Muscle layer of duodenum (tissue), 2 donors: ENCODE data around the gene WDR7.

Source experiments
- H3K27ac ChIP-seq: one replicate; pipeline ENCODE4 v1.7.0; 2013; ENCODE audit warnings: mild to moderate bottlenecking, low read length
- H3K27me3 ChIP-seq: one replicate; pipeline ENCODE4 v1.7.0; 2013; ENCODE audit warnings: low read depth, mild to moderate bottlenecking, control low read depth, low read length
- H3K36me3 ChIP-seq, 2 donors: one replicate each; pipeline ENCODE4 v1.7.0; 2013; ENCODE audit warnings: low read length in 2 of 2, control low read depth in 1 of 2, mild to moderate bottlenecking in 1 of 2; ENCODE audit not compliant: insufficient read depth in 2 of 2, control insufficient read depth in 1 of 2
- H3K4me1 ChIP-seq, 2 donors: one replicate each; pipeline ENCODE4 v1.7.0; 2013; ENCODE audit warnings: low read length in 2 of 2, mild to moderate bottlenecking in 2 of 2, control low read depth in 1 of 2, moderate library complexity in 1 of 2; ENCODE audit not compliant: insufficient read depth in 2 of 2, control insufficient read depth in 1 of 2
- H3K4me3 ChIP-seq, 2 donors: one replicate each; pipeline ENCODE4 v1.7.0; 2013; ENCODE audit warnings: low read length in 2 of 2, low read depth in 1 of 2, mild to moderate bottlenecking in 1 of 2
- H3K9me3 ChIP-seq, 2 donors: one replicate each; pipeline ENCODE4 v1.7.0; 2013; ENCODE audit warnings: low read length in 2 of 2, control low read depth in 1 of 2, mild to moderate bottlenecking in 1 of 2; ENCODE audit not compliant: control insufficient read depth in 1 of 2
- donor health status: healthy.

Gene WDR7

DNA sequence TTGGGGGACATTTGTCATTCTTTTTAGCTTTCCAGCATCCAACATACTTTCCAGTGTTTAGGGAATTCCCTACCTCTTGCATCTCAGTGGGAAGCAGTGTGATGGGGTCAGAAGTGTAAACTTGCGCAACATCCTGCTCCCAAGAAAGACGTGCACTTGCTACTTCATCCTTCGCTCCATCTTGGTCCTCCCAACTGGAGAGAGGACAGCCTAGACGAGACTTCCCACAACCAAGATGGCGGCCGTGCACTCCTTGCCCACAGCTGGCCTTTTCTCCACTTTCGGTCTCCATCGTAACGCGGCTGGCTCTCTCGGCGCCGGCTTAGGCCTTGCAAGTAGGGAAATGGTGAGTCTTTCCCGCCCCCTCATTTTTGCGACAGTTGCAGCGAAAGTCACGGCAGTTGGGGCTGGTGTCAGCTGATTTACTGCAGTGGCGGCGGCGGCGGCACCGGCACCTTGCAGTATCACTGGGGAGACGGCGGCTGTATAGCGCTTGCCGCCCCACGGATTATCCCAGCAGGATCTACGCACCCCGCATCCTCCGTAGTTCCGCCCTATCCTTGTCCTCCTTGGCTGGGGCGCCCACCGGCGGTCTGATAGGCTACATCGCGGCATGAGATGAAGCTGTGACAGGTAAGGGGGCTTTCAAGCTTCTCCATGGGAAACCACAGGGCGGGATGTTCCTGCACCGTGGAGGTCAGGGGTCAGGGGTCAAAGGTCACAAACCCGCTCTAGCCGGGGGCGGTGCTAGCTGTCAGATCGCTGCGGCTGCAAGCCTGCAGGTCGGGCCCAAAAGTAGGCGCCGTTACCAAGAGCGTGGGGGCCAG, at the start of gene WDR7:
TSS of gene WDR7 (plus strand) at position 416 of the 827 bp plus-strand sequence. CDS start 21,157 bp downstream, outside the sequence.
- Histone ChIP-seq H3K27me3 (no peaks in the 10 kb centered on the region), H3K27ac (peak within 1 kb of the TSS; percentile 56), H3K4me3 (peak within 1 kb of the TSS; percentile 77 to 94), H3K4me1 (peaks cover 8 to 14% of the 10 kb centered on the region in 2 donors), H3K9me3 (no peaks in the 10 kb centered on the region), H3K36me3 (no peaks in the 10 kb centered on the region)

DNA sequence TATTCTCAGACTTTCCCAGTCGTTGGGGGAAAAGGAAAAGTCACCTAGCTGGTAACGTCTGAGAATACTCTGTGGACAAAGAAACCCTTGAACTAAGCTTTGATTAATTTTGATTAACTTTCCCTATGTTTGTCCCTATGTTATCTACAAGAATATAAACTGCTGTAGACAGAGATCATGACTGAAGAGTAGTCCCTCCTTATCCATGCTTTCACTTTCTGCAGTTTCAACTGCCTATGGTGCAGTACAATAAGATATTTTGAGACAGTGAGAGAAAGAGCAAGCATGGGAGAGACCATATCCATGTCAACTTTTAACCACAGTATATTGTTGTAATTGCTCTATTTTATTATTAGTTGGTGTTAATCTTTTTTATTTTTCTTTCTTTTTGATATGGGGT, 44.5 kb upstream of the WDR7 start:
- Histone ChIP-seq H3K4me3 (no peak overlapping the region), H3K4me1 (no peaks in the 10 kb centered on the region), H3K36me3 (peaks cover 20 to 35% of the 10 kb centered on the region in 2 donors), H3K27ac (no peak overlapping the region), H3K9me3 (no peaks in the 10 kb centered on the region), H3K27me3 (no peaks in the 10 kb centered on the region)

DNA sequence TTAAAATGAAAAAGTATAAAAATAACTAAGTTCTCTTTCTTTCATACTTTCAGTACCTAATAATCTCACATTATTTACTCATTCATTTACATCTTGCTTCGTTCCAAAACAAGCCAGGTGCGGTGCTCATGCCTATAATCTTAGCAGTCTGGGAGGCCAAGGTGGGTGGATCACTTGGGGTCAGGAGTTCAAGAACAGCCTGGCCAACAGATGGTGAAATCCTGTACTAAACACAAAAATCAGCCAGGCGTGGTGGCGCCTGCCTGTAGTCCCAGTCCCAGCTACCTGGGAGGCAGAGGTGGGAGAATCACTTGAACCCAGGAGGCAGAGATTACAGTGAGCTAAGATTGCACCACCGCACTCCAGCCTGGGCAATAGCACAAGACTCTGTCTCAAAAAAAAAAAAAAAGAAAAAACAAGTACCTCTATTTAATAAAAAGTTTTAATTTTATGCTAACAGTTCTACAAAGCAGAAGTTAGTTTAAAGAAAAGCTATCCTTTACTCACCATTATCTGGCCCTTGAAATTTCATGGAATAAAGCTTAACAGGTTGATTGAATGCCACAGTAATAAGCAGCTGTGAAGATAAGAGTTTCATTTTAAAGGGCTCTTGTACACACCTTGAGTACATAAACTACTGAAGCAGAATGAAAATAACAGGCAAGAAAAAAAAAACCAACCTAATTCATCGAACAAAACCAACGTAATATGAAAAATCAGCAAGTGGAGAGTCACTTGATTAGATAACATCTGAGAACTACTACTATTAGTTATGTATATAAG, 35.2 kb upstream of the WDR7 start:
- H3K4me1 ChIP-seq = no peaks in the 10 kb centered on the region
- H3K27me3 ChIP-seq = no peaks in the 10 kb centered on the region
- H3K4me3 ChIP-seq = no peak overlapping the region
- no peak overlapping the region for H3K27ac ChIP-seq
- no peaks in the 10 kb centered on the region for H3K9me3 ChIP-seq
- H3K36me3 ChIP-seq = peaks cover 35 to 36% of the 10 kb centered on the region in 2 donors

DNA sequence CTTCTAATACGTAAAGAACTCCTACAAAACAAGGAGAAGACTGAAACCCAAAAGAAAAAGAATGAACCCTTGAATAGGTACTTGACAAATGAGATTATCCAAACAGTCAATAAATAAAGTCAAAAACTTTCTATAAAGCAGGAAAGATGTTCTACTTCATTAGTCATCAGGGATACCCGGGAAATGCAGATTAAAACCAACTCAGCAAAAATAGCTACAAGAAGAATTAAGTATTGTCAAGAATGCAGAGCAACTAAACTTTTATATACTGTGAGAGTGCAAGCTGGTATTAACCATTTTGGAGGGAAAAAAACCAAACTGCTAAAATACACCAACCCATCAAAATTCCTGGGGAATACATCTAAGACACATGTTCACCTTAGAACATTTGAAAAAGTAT, 23.2 kb upstream of the WDR7 start:
- Histone ChIP-seq H3K27ac (no peak overlapping the region), H3K4me3 (no peak overlapping the region), H3K27me3 (no peaks in the 10 kb centered on the region), H3K9me3 (no peaks in the 10 kb centered on the region), H3K36me3 (peaks cover 0 to under 1% of the 10 kb centered on the region in 2 donors), H3K4me1 (peaks cover 3 to 23% of the 10 kb centered on the region in 2 donors)

DNA sequence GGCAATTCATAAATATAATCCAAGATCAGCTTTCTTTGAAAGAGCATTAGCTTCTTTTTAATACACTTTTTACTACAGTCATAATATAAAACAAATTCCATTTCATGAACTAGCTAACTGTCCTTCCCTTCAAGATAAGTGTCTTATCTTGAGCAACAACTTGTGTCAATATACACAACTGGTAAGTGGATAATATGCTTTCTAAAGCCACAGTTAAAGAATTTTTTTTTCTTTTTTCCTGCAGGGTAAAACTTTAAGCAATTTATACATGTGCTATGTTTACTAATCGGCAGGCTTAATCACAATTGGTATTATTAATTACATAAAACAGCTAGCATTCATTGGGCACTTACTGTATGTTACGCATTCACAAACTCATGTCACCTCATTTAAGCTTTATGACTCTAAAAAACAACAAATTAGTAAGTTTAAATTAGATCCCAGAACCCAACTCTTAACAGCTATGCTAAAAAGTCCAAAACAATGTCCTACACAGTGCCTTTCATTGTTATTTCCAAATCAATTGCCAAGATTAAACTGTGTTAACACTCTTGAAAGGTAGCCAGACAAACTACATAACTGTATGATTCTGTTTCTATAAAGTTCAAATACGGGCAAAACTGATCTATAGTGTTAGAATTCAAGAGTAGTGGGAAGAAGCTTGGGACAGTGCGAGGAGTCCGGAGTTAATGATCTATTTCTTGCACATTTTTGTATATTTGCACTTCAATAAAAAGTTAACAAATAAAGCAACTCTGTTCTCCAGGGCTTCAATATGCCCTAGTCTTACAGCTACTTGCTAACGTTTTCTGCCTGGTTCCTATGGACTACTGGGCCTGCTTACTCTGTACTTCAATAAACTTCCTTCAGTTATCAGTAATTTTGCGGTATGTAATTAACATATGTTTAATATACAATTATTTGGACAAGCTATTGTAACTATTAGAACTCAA, 18.8 kb upstream of the WDR7 start:
- peaks cover 7 to 35% of the 10 kb centered on the region in 2 donors for H3K4me1 ChIP-seq
- H3K4me3 ChIP-seq = no peak overlapping the region
- no peaks in the 10 kb centered on the region for H3K27me3 ChIP-seq
- H3K9me3 ChIP-seq = no peaks in the 10 kb centered on the region
- H3K36me3 ChIP-seq = no peaks in the 10 kb centered on the region
- no peak overlapping the region for H3K27ac ChIP-seq

DNA sequence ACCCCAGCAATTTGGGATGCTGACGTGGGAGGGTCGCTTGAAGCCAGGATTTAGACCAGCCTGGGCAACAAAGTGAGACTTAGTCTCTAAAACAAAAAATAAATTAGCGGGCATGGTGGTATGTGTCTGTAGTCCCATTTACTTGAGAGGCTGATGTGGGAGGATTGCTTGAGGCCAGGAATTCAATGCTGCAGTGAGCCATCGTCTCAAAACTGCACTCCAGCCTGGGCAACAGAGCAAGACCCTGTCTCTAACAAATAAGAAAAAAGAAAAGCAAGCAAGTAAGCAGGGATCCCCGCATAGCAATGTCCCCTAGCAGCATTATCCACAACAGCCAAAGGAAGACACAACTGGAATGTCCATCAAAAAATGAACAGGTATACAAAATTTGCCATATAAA, 16.2 kb upstream of the WDR7 start:
- Histone ChIP-seq H3K4me3 (no peak overlapping the region), H3K27ac (no peak overlapping the region), H3K4me1 (peaks cover 7 to 33% of the 10 kb centered on the region in 2 donors), H3K36me3 (peaks cover 0 to 5% of the 10 kb centered on the region in 2 donors), H3K9me3 (no peaks in the 10 kb centered on the region), H3K27me3 (no peaks in the 10 kb centered on the region)

DNA sequence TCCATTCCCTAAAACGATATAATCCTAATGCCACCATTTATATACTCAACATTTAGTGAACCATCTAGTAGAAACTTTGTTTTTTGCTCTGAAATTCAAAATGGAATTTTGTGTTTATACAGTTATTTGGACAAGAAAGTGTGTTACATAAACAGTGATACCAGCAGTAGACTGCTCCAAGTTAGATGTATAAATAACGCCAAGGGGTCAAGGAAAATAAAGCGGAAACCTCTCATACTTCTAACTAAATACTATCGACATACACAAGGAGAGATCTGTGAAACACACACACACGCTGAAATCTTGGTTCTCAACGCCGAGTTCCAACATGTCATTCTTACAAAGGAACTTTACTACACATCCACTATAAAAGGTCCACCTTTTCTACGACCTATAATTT, 14.0 kb upstream of the WDR7 start:
- peak overlapping the region; percentile 91 to 99 for H3K4me3 ChIP-seq
- H3K4me1 ChIP-seq = peaks cover 5 to 18% of the 10 kb centered on the region in 2 donors
- peaks cover 0 to 5% of the 10 kb centered on the region in 2 donors for H3K36me3 ChIP-seq
- peak overlapping the region; percentile 98 for H3K27ac ChIP-seq
- H3K9me3 ChIP-seq = no peaks in the 10 kb centered on the region
- no peaks in the 10 kb centered on the region for H3K27me3 ChIP-seq

DNA sequence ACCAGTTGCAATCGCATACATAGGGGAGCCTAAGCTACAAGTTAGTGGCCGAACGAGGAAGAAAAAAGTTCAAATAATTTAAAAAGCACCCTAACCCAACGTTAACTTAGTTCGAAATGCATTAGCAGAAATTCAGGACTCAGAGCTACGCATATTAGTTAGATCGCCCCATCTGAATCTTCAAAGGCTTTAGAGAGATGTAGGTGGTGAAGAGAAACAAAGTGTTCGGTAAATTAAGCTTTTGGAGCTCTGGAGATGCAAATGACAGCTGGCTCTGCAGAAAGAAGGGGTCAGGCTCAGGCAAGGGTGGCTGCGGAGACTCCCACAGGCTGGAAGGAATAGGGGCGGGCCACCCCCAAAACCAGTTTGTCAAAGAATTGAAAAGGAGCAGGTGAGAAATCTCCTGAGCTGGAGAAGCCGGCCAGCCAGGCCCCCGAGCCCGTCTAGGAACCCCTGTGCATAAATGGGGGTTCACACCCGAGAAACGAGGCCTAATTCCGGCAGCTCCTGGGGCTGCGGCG, 13.4 kb upstream of the WDR7 start:
- Histone ChIP-seq H3K9me3 (no peaks in the 10 kb centered on the region), H3K27ac (peak overlapping the region; percentile 98), H3K4me1 (peaks cover 4 to 12% of the 10 kb centered on the region in 2 donors), H3K36me3 (peaks cover 0 to 5% of the 10 kb centered on the region in 2 donors), H3K4me3 (peak overlapping the region; percentile 91 to 99), H3K27me3 (no peaks in the 10 kb centered on the region)

DNA sequence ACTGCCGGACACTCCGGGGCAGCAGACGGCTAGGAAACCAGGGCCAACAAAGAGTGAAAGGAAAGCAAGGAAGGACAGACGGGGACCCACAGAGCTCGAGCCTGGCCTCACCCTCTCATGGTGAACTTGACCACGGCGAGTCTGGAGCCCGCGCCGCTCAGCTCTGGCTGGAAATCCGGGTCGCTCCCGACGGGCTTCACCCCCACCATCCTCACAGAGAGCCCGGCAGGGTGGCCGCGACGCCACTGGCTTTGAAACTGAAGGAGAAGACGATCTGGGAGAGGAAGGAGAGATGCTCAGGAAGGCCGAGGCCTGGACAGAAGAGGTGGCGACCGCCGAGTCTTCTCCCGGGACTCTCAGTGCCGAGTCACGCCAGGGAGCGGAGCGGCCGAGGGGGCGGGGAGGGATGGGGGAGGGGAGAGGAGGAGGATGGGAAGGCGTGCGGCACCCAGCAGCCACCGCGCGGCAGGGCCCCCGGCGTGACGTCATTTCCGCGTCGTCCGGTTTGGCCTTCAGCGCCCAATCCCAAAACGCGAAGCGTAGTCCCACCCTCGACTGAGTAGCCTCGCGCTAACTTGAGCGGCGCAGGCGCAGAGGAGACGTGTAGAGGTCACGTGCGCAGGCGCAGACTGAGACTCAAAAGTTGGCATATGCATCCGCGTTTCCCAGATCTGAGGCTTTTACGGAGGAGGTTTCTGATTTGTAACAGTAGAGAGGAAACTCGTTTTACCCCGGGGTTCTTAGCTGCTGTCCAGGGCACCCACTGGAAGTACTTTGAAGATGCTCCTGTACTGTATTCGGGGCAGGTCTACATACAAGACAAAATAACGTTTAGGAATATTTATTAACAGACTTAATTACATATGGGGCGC, 12.7 kb upstream of the WDR7 start, which contains the start of gene TXNL1:
TSS of gene TXNL1 (minus strand) at position 361 of the 872 bp plus-strand sequence. CDS start at position 209, 152 bp downstream.
- no peaks in the 10 kb centered on the region for H3K9me3 ChIP-seq
- peak within 1 kb of the TSS; percentile 98 for H3K27ac ChIP-seq
- no peaks in the 10 kb centered on the region for H3K27me3 ChIP-seq
- H3K4me3 ChIP-seq = peak within 1 kb of the TSS; percentile 91 to 99
- peaks cover 4 to 12% of the 10 kb centered on the region in 2 donors for H3K4me1 ChIP-seq
- H3K36me3 ChIP-seq = peaks cover 0 to 5% of the 10 kb centered on the region in 2 donors

DNA sequence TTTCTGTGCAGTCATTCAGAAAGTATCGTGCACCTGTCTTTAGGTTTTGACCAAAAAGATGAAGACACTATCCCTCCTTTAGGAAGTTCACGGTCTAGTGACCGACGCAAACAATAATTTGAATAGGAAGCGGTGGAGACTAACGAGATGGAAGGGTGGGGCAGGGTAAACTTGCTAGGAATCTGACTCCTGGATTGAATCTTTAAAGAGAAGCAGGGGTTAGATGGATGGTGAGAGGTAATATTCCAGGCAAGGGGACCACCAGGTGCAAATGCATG, 12.1 kb upstream of the WDR7 start:
- Histone ChIP-seq H3K27ac (peak overlapping the region; percentile 89), H3K36me3 (peaks cover 0 to 5% of the 10 kb centered on the region in 2 donors), H3K9me3 (no peaks in the 10 kb centered on the region), H3K27me3 (no peaks in the 10 kb centered on the region), H3K4me1 (peaks cover 4 to 12% of the 10 kb centered on the region in 2 donors), H3K4me3 (peak overlapping the region; percentile 81 to 91)
